ENCODE measurements around the gene GALNT8. TPM values are rescaled to one million over a fixed set of nuclear protein-coding genes. Genes with fewer than 3 reads are reported as not detected.

Gene GALNT8
- total and polyA plus RNA-seq, 2 of the 8 experiments (the other 6 are each of a cell fraction or from before 2014, with no cell fraction given), result 4.7 to 8.3 TPM

DNA sequence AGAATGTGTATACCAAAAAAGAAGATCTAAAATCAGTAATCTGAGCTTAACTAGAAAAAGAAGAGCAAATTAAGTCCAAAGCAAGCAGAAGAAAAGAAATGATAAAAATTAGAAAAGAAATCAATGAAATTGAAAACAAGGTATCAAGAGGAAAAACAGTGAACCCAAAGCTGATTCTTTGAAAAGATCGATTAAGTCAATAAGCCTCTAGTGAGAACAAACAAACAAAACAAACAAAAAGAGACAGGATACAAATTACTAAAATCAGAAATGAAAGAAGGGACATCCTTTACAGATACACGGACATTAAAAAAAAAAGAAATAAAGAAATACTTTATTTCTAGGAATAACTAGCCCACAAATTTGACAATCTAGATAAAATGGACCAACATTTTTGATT is 12.9 kb upstream of the GALNT8 start:
- FAIRE-seq, result no peak
- Histone ChIP-seq H3K56ac (replicated peaks; ENCODE audit: insufficient read length, low read depth, low read length) (no peak overlapping the region), H3K9ac (replicated peaks in 1 of 4; ENCODE audit: extremely low read depth in 1 of 4, low read depth in 3 of 4, low read length in 3 of 4) (no peak overlapping the region), H3K4me1 (replicated peaks in 1 of 4; ENCODE audit: control insufficient read depth in 3 of 4, insufficient read depth in 4 of 4, low read length in 3 of 4) (no peaks in the 10 kb centered on the region), H3K4me2 (ENCODE audit: insufficient read depth in 1 of 2, low read depth in 2 of 2, low read length in 2 of 2) (no peak overlapping the region), H2BK5ac (ENCODE audit: low read depth, low read length) (no peak overlapping the region), H3K79me1 (ENCODE audit: low read depth, low read length) (no peaks in the 10 kb centered on the region), H4K91ac (replicated peaks; ENCODE audit: insufficient read length, low read length) (no peak overlapping the region), H4K5ac (ENCODE audit: insufficient read length, low read depth, low read length) (no peak overlapping the region), H2BK120ac (replicated peaks; ENCODE audit: low read depth, low read length) (no peak overlapping the region), H4K8ac (ENCODE audit: extremely low read depth, insufficient read depth, low read length) (no peak overlapping the region), H3K23ac (ENCODE audit: insufficient read length) (no peak overlapping the region), H3K18ac (ENCODE audit: extremely low read depth, low read length) (no peak overlapping the region), H2BK12ac (ENCODE audit: low read depth, low read length) (no peak overlapping the region), H3K4me3 (ENCODE audit: extremely low read depth in 1 of 4, insufficient read depth in 2 of 4, low read depth in 3 of 4, low read length in 4 of 4) (no peak overlapping the region), H3K9me3 (ENCODE audit: insufficient read depth in 2 of 2, low read depth in 1 of 2, low read length in 1 of 2) (no peaks in the 10 kb centered on the region), H2AFZ (ENCODE audit: low read length) (no peak overlapping the region), H3K23me2 (ENCODE audit: low read depth, low read length) (no peaks in the 10 kb centered on the region), H2AK5ac (ENCODE audit: low read depth, low read length) (no peak overlapping the region), H2BK15ac (ENCODE audit: low read length) (no peak overlapping the region), H2BK20ac (ENCODE audit: low read length) (no peak overlapping the region), H3K4ac (replicated peaks; ENCODE audit: insufficient read length, low read depth, low read length) (no peak overlapping the region), H4K20me1 (replicated peaks in 1 of 2; ENCODE audit: control insufficient read depth in 1 of 2, insufficient read depth in 2 of 2, low read length in 2 of 2) (no peaks in the 10 kb centered on the region), H3K27ac (ENCODE audit: low read depth, low read length) (no peak overlapping the region), H3K14ac (ENCODE audit: insufficient read length) (no peak overlapping the region), H3K79me2 (ENCODE audit: control insufficient read depth in 1 of 2, insufficient read depth in 2 of 2, low read length in 2 of 2) (no peaks in the 10 kb centered on the region), H3K27me3 (replicated peaks in 1 of 4; ENCODE audit: control insufficient read depth in 3 of 4, extremely low read depth in 1 of 4, insufficient read depth in 3 of 4, low read length in 3 of 4) (no peaks in the 10 kb centered on the region), H3K36me3 (ENCODE audit: control insufficient read depth in 2 of 4, insufficient read depth in 4 of 4, low read length in 3 of 4) (no peaks in the 10 kb centered on the region)
- POLR2A ChIA-PET (ENCODE audit: partially characterized antibody), result no interaction called here
- CTCF ChIA-PET (ENCODE audit: partially characterized antibody), result interaction anchor here (0.6 to 1.8 kb wide), 5 partner anchors 12 to 109 kb away, joined by 3 to 4 read pairs (median 4); no protein-coding TSS in a partner anchor
- WGBS, 2 experiments (ENCODE audit: extremely low coverage in 1 of 2, insufficient coverage in 1 of 2, insufficient read length in 1 of 2, insufficient replicate concordance in 2 of 2, low coverage in 1 of 2, low lambda C conversion rate in 2 of 2, missing lambda C conversion rate in 1 of 2), result 88% methylated on average over 2 of the region's 2 CpGs; no CpG with 5 or more reads in 1 of the 2 experiments
- TF ChIP-seq HDAC6 (IDR thresholded peaks at IDR 0.05; ENCODE audit: low read depth, low read length) (no peak), TAF1 (IDR thresholded peaks at IDR 0.05; ENCODE audit: low read depth, low read length) (no peak), BACH1 (IDR thresholded peaks at IDR 0.05; ENCODE audit: low read length) (no peak), RAD21 (IDR thresholded peaks at IDR 0.05 in 1 of 2, conservative IDR thresholded peaks at IDR 0.05 in 1 of 2; ENCODE audit: low read depth in 2 of 2, low read length in 2 of 2) (no peak), FOSL1 (IDR thresholded peaks at IDR 0.05; ENCODE audit: insufficient read depth, low read depth, low read length) (no peak), SAP30 (IDR thresholded peaks at IDR 0.05; ENCODE audit: insufficient read depth, insufficient replicate concordance, low read length) (no peak), SUZ12 (IDR thresholded peaks at IDR 0.05; ENCODE audit: low read length) (no peak), CEBPB (IDR thresholded peaks at IDR 0.05; ENCODE audit: low read depth, low read length) (no peak)
- TF ChIP-seq, protein P1, sequence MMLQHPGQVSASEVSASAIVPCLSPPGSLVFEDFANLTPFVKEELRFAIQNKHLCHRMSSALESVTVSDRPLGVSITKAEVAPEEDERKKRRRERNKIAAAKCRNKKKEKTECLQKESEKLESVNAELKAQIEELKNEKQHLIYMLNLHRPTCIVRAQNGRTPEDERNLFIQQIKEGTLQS (IDR thresholded peaks at IDR 0.05; ENCODE audit: insufficient read depth, low read depth, low read length), result no peak
- TF ChIP-seq, protein P2, sequence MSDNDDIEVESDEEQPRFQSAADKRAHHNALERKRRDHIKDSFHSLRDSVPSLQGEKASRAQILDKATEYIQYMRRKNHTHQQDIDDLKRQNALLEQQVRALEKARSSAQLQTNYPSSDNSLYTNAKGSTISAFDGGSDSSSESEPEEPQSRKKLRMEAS (IDR thresholded peaks at IDR 0.05), result no peak
- DNase-seq (ENCODE audit: low read depth in 1 of 2, low spot score in 2 of 2), result no peak

Data from H1 (cell line).